SH-SY5Y (cell line): ENCODE data around the gene SLC39A6.

Experiments used
- GATA2 ChIP-seq: IDR thresholded peaks from 2 replicates; pipeline ENCODE4 v1.6.1; 2011; ENCODE audit warnings: mild to moderate bottlenecking, low read depth, low read length
- GATA3 ChIP-seq: IDR thresholded peaks from 2 replicates; pipeline ENCODE4 v1.6.1; 2011; ENCODE audit warnings: low read depth, mild to moderate bottlenecking, low read length, moderate library complexity

DNA sequence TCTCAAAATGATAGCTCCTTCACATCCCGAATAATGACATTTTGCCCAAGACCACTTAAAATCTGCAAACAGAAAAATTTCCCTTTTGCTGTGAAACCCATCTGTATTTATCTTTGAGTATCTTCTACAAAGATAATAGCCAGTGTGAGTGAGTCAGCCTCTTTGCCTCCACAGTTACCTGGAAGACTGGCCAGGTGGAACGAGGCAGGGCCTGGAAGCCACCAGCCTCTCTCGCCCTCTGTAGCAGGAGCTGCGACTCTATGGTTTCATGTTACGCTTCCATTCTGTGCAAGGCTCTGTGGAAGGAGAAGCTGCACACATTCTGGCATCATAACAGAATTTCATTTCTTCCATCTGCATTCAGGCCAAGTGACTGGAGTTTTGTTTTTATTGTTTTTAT, 10.1 kb upstream of the SLC39A6 start:
- TF ChIP-seq GATA2 (no peak), GATA3 (no peak)
